Prostate gland (tissue), 2 donors: ENCODE results near the gene SMC1A. TPM values are rescaled to one million over a fixed set of nuclear protein-coding genes. Genes with fewer than 3 reads are reported as not detected.
"Not testable (repeated sequence)": the region's sequence is repeated elsewhere in the genome, so short reads cannot be mapped to it uniquely, and the experiment has no call there.

Source experiments
- DNase-seq: peaks from one replicate; pipeline ENCODE4 v3.0.0-alpha.2; 2019; ENCODE audit warnings: low spot score
- H3K27ac ChIP-seq, 2 donors: fragments of 200-600 bp; sonication (generic); 2 replicates each; pipeline ENCODE4 v1.5.1; 2017 to 2019
- H3K27me3 ChIP-seq: fragments of 200-600 bp; sonication (generic); replicated peaks from 2 replicates; pipeline ENCODE4 v1.5.1; 2019; ENCODE audit not compliant: insufficient read depth
- H3K36me3 ChIP-seq, 2 donors: fragments of 200-600 bp; sonication (generic); 1 replicate in 1 of 2; 2 replicates in 1 of 2; pipeline versions ENCODE4 v1.5.1 to v1.8.1; 2017 to 2019
- H3K4me1 ChIP-seq: fragments of 200-600 bp; sonication (generic); replicated peaks from 2 replicates; pipeline ENCODE4 v1.5.1; 2019
- H3K4me3 ChIP-seq, 2 donors: fragments of 200-600 bp; sonication (generic); 2 replicates each; pipeline ENCODE4 v1.5.1; 2017 to 2019
- H3K9me3 ChIP-seq: fragments of 200-600 bp; sonication (generic); 2 replicates; pipeline ENCODE4 v1.5.1; 2017
- POLR2A ChIP-seq: fragments of 450-650 bp; IDR thresholded peaks from one replicate; pipeline ENCODE4 v1.6.1; 2016; ENCODE audit warnings: antibody characterized with exemption, mild to moderate bottlenecking
- POLR2AphosphoS5 ChIP-seq: sonication (generic); formaldehyde crosslinking; IDR thresholded peaks from one replicate; pipeline ENCODE4 v1.6.1; 2017; ENCODE audit warnings: antibody characterized with exemption
- WGBS: methylation state at CpG from one replicate; pipeline ENCODE4 v1.1.5; 2018; 5-methylcytosine and 5-hydroxymethylcytosine counted together
- intact Hi-C: fragments of 100-400 bp; cut with DNase I; formaldehyde crosslinking; loops from one replicate; pipeline ENCODE4 v1.14.2; 2022
- total RNA-seq, 2 donors: library from RNA; depleted of rRNA; stranded (reverse); fragments of >200 nt; gene quantifications; one replicate each; pipeline ENCODE4 v1.1.0, GENCODE V29; 2016
- TF ChIP-seq, protein P1 (sequence below), 4 experiments: fragments of 200-600 bp in 2 of 4; fragments of 450-650 bp in 2 of 4; sonication (generic) in 2 of 4; IDR thresholded peaks; 1 replicate in 3 of 4; 2 replicates in 1 of 4; pipeline ENCODE4 v1.5.1; 2016 to 2019; ENCODE audit warnings: antibody characterized with exemption in 4 of 4, mild to moderate bottlenecking in 2 of 4, moderate library complexity in 2 of 4

Gene SMC1A
- total RNA-seq, 2 donors from 2014 or later = 31.1 to 35.4 TPM

DNA sequence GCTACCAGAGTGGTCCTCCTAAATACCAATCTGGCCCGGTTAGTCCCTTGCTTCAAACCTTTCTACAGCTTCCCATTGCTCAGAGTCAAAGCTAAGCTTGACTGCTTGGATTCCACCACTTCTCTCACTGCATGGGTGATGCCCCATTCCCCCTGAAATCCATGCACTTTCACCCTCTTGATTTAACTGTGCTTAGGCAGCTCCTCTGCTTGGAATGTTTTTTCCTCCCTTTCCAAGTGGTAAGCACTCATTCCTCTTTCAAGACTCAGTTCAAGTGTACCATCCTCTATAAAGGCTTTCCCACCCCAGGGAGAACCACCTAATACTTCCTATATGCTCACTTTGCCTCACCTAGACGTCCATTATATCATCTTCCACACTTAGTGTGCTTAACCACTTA is 49.1 kb downstream of the SMC1A start:
- TF ChIP-seq POLR2A = no peak
- TF ChIP-seq POLR2AphosphoS5 = no peak
- TF ChIP-seq, protein P1, sequence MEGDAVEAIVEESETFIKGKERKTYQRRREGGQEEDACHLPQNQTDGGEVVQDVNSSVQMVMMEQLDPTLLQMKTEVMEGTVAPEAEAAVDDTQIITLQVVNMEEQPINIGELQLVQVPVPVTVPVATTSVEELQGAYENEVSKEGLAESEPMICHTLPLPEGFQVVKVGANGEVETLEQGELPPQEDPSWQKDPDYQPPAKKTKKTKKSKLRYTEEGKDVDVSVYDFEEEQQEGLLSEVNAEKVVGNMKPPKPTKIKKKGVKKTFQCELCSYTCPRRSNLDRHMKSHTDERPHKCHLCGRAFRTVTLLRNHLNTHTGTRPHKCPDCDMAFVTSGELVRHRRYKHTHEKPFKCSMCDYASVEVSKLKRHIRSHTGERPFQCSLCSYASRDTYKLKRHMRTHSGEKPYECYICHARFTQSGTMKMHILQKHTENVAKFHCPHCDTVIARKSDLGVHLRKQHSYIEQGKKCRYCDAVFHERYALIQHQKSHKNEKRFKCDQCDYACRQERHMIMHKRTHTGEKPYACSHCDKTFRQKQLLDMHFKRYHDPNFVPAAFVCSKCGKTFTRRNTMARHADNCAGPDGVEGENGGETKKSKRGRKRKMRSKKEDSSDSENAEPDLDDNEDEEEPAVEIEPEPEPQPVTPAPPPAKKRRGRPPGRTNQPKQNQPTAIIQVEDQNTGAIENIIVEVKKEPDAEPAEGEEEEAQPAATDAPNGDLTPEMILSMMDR (IDR thresholded peaks at IDR 0.05) = no peak
- DNase-seq = no peak
- Histone ChIP-seq H3K4me1 (no peaks in the 10 kb centered on the region), H3K4me3 (no peak overlapping the region), H3K36me3 (no peaks in the 10 kb centered on the region), H3K27me3 (no peaks in the 10 kb centered on the region), H3K27ac (no peak overlapping the region), H3K9me3 (no peaks in the 10 kb centered on the region)
- 65% methylated on average over 2 of the region's 2 CpGs for WGBS
- intact Hi-C loops = no loop called here

DNA sequence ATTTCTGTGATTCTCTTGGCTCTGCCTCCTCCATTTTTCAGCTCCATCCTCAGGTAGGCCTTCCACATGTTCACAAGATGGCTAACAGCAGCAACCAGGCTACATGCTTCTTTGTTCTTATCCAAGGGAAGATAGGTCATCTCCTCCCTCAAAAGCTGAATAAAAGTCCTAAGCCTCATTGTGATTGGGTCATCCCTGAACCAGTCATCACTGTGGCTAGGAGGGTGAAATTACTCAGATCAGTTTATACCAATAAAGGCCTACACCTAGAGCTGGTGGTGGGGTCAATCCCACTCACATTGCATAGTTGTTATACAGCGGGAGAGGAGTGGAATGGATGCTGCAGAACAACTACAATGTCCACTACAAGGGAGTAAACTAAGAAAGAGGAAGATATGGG is 56.0 kb downstream of the SMC1A start:
- H3K4me3 ChIP-seq, DNase-seq, H3K27ac ChIP-seq, H3K4me1 ChIP-seq, intact Hi-C loops, H3K36me3 ChIP-seq, H3K27me3 ChIP-seq, H3K9me3 ChIP-seq: not testable (repeated sequence)
- 100% methylated on average over 1 of the region's 1 CpG for WGBS

DNA sequence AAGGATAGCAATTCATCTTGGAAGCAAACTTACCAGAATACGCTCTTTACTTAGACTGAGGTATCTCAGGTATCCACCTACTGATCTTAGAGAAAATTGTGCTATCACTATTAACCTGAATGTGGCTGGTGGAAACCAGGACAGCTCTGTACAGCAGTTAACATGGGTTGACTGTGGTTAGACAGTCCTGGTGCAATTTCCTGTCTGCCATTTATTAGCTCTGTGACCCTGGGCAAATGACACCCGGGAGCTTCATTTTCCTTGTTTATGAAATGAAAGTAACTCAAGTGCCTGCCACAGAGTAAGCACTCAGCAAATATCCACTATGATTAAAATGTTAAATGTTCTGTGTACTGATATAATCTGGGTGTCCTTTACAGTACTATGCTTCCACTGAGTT is 60.0 kb downstream of the SMC1A start:
- Histone ChIP-seq H3K9me3 (no peaks in the 10 kb centered on the region), H3K27ac (no peak overlapping the region), H3K4me3 (no peak overlapping the region), H3K27me3 (no peaks in the 10 kb centered on the region), H3K4me1 (no peaks in the 10 kb centered on the region), H3K36me3 (no peaks in the 10 kb centered on the region)
- WGBS = 54% methylated on average over 2 of the region's 2 CpGs
- TF ChIP-seq POLR2A (no peak), POLR2AphosphoS5 (no peak)
- TF ChIP-seq, protein P1 (IDR thresholded peaks at IDR 0.05) = no peak
- DNase-seq = no peak
- intact Hi-C loops = no loop called here

DNA sequence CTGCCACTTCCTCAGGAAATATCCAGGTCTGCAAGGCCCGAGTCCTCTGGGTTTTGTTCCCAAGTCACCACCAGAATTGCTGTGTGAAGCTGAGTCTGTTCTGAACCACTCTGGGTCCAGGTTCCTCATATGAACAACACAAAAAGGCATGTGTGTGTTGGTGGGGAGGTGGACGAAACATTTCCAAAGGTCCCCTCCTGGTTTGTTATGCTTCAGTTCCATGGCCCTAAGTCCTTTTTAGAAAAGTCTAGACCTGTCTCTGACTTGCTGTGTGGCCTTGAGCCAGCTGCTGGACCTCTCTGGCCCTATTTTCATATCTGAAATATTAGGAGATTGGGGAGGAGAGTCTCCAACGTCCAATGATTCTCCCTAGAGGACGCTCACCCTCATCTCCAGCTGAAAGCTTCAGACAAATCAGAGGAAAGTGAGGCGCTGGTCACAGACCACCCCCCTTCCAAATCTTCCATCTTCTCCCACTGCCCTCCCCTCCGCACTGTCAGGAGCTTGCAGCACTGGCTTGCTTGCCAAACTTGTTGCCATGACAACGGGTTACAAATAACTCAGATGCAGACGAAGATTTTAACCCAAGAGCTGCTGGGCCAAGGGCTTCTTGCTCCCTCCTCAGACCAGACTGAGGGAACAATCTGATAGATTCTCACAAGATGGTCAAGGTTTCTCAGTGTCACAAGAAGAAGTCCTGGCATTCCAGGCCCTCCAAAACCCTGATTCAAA is 64.5 kb downstream of the SMC1A start:
- Histone ChIP-seq H3K4me3 (no peak overlapping the region), H3K27ac (no peak overlapping the region), H3K36me3 (no peaks in the 10 kb centered on the region), H3K9me3 (no peaks in the 10 kb centered on the region), H3K27me3 (no peaks in the 10 kb centered on the region), H3K4me1 (no peaks in the 10 kb centered on the region)
- no peak for TF ChIP-seq POLR2AphosphoS5
- TF ChIP-seq, protein P1 (IDR thresholded peaks at IDR 0.05) = no peak
- TF ChIP-seq POLR2A = no peak
- WGBS = 23% methylated on average over 8 of the region's 8 CpGs
- DNase-seq = no peak
- intact Hi-C loops = no loop called here

DNA sequence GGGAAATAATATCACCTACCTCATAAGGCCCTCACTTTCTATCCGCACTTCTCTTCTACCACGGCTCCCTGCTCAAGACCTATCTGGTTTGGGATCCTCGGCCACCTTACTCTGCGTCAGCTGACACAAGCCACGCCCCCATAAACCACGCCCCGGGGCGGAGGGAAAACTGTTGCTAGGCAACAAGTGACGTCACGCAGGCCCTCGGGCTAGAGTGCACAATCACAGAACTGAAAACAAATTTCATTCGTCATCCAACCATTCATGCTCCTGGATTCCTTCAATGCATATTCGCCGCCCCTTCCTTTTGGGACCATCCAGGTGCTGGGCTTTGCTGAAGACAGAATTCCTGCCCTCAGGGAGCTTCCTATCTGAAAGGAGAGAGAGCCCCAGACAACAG is 66.3 kb downstream of the SMC1A start:
- Histone ChIP-seq H3K4me3 (no peak overlapping the region), H3K27me3 (no peaks in the 10 kb centered on the region), H3K27ac (no peak overlapping the region), H3K36me3 (no peaks in the 10 kb centered on the region), H3K9me3 (no peaks in the 10 kb centered on the region), H3K4me1 (no peaks in the 10 kb centered on the region)
- DNase-seq = no peak
- WGBS = 63% methylated on average over 14 of the region's 14 CpGs
- intact Hi-C loops = no loop called here
- TF ChIP-seq POLR2AphosphoS5 (no peak), POLR2A (no peak)
- TF ChIP-seq, protein P1 (IDR thresholded peaks at IDR 0.05) = no peak
